GM12878 (cell line): ENCODE measurements around the gene DND1. TPM values are rescaled to one million over a fixed set of nuclear protein-coding genes. Genes with fewer than 3 reads are reported as not detected.

ENCODE experiments used
- ATAC-seq: fragments of 200-7000 bp; cut with Tn5 transposase; 3 replicates; pipeline ENCODE4 v1.9.1; 2020; ENCODE audit warnings: mild to moderate bottlenecking, moderate library complexity
- BruUV-seq: library from RNA; stranded (reverse); fragments of 400-500 nt; replicated peaks from 2 replicates; lab custom pipeline; 2021; lab: Mats Ljungman, UMichigan
- CTCF ChIA-PET: fragments of 300-600 bp; sonication (Branson Sonifier 250); formaldehyde crosslinking; extraction: SDS; loops from one replicate; lab custom pipeline; 2021; ENCODE audit warnings: inconsistent platforms; lab: Yijun Ruan, JAX
- POLR2A ChIA-PET: fragments of 350-600 bp; formaldehyde crosslinking; extraction: SDS; loops from one replicate; lab custom pipeline; 2021; ENCODE audit warnings: inconsistent platforms; lab: Charles Lee
- RAD21 ChIA-PET: fragments of 300-600 bp; sonication (Branson Sonifier 250); formaldehyde crosslinking; loops from one replicate; lab custom pipeline; 2023; ENCODE audit warnings: antibody characterized with exemption; ENCODE audit not compliant: unreplicated experiment; lab: Charles Lee
- SMC1A ChIA-PET: fragments of 300-600 bp; sonication (Branson Sonifier 250); formaldehyde crosslinking; loops from one replicate; lab custom pipeline; 2023; ENCODE audit not compliant: unreplicated experiment, uncharacterized antibody; lab: Charles Lee
- DNase-seq: peaks from one replicate; pipeline ENCODE4 v3.0.0-alpha.2; 2011; ENCODE audit warnings: low read depth, low spot score
- FAIRE-seq: peaks from 3 replicates; lab custom pipeline; 2011; peaks lifted over from hg19 to GRCh38; lab: Jason Lieb, UNC
- H2AFZ ChIP-seq: 2 replicates; pipeline ENCODE4 v1.6.0; 2011; ENCODE audit warnings: low read depth, low read length, control low read depth; ENCODE audit not compliant: control insufficient read depth
- H3K27ac ChIP-seq: 2 replicates; pipeline ENCODE4 v1.5.1; 2011; ENCODE audit warnings: control low read depth; ENCODE audit not compliant: control insufficient read depth, insufficient read depth
- H3K27me3 ChIP-seq, 2 experiments: replicated peaks in 1 of 2; 2 replicates each; pipeline versions ENCODE4 v1.6.0 to v1.6.1; 2011; ENCODE audit warnings: low read length in 1 of 2; ENCODE audit not compliant: control insufficient read depth in 2 of 2, insufficient read depth in 2 of 2
- H3K36me3 ChIP-seq, 2 experiments: 2 replicates each; pipeline ENCODE4 v1.5.1; 2011; ENCODE audit warnings: low read length in 1 of 2; ENCODE audit not compliant: control insufficient read depth in 2 of 2, insufficient read depth in 2 of 2
- H3K4me1 ChIP-seq: 2 replicates; pipeline ENCODE4 v1.6.1; 2011; ENCODE audit warnings: mild to moderate bottlenecking, low read length, moderate library complexity, mixed read lengths; ENCODE audit not compliant: control insufficient read depth, insufficient read depth
- H3K4me2 ChIP-seq: 2 replicates; pipeline ENCODE4 v1.6.0; 2011; ENCODE audit warnings: control low read depth; ENCODE audit not compliant: control insufficient read depth, insufficient read depth
- H3K4me3 ChIP-seq: fragments of 200-600 bp; sonication (generic); 2 replicates; pipeline ENCODE4 v1.5.1; 2016
- H3K79me2 ChIP-seq: 2 replicates; pipeline ENCODE4 v1.6.0; 2011; ENCODE audit warnings: low read length; ENCODE audit not compliant: control insufficient read depth, insufficient read depth
- H3K9ac ChIP-seq: 2 replicates; pipeline ENCODE4 v1.8.0; 2011; ENCODE audit warnings: low read length, control low read depth, mixed read lengths; ENCODE audit not compliant: control insufficient read depth, insufficient read depth
- H3K9me3 ChIP-seq: replicated peaks from 3 replicates; pipeline ENCODE4 v1.5.1; 2011; ENCODE audit warnings: mild to moderate bottlenecking, low read length; ENCODE audit not compliant: control insufficient read depth, insufficient read depth
- H4K20me1 ChIP-seq: 2 replicates; pipeline ENCODE4 v1.6.0; 2011; ENCODE audit not compliant: control insufficient read depth, insufficient read depth
- ATF2 ChIP-seq: IDR thresholded peaks from 2 replicates; pipeline ENCODE4 v1.6.1; 2012; ENCODE audit warnings: low read length, inconsistent platforms
- BCL11A ChIP-seq: IDR thresholded peaks from 2 replicates; pipeline ENCODE4 v1.6.1; 2011; ENCODE audit warnings: low read depth, low read length
- BCL3 ChIP-seq: IDR thresholded peaks from 2 replicates; pipeline ENCODE4 v1.6.1; 2011; ENCODE audit warnings: borderline replicate concordance, low read depth, mild to moderate bottlenecking, moderate library complexity, low read length; ENCODE audit not compliant: insufficient read depth, poor library complexity, severe bottlenecking
- CREB1 ChIP-seq: IDR thresholded peaks from 2 replicates; pipeline ENCODE4 v1.6.1; 2012; ENCODE audit warnings: low read depth, mild to moderate bottlenecking, inconsistent platforms
- DPF2 ChIP-seq: fragments of 450-650 bp; IDR thresholded peaks from 2 replicates; pipeline ENCODE4 v1.6.1; 2017; ENCODE audit warnings: mild to moderate bottlenecking
- EED ChIP-seq: sonication (generic); IDR thresholded peaks from 2 replicates; pipeline ENCODE4 v1.6.1; 2016; ENCODE audit warnings: antibody characterized with exemption, low read depth
- EGR1 ChIP-seq, 2 experiments: IDR thresholded peaks; 1 replicate in 1 of 2; 2 replicates in 1 of 2; pipeline ENCODE4 v1.6.1; 2011 to 2012; ENCODE audit warnings: low read depth in 2 of 2, low read length in 2 of 2, borderline replicate concordance in 1 of 2, mild to moderate bottlenecking in 1 of 2, moderate library complexity in 1 of 2
- HDAC2 ChIP-seq: fragments of 200-600 bp; sonication (generic); IDR thresholded peaks from 2 replicates; pipeline ENCODE4 v1.6.1; 2017
- IRF4 ChIP-seq: IDR thresholded peaks from 2 replicates; pipeline ENCODE4 v1.6.1; 2011; ENCODE audit warnings: low read depth, low read length
- JUND ChIP-seq: IDR thresholded peaks from 2 replicates; pipeline ENCODE4 v1.6.1; 2012; ENCODE audit warnings: low read depth, mild to moderate bottlenecking, low read length, improper control_type of control experiment, moderate library complexity
- MEF2A ChIP-seq: IDR thresholded peaks from 2 replicates; pipeline ENCODE4 v1.6.1; 2011; ENCODE audit warnings: low read depth, mild to moderate bottlenecking, low read length, moderate library complexity; ENCODE audit not compliant: insufficient read depth
- MXI1 ChIP-seq: fragments of 150-350 bp; IDR thresholded peaks from 2 replicates; pipeline ENCODE4 v1.6.1; 2011; ENCODE audit warnings: low read depth, mild to moderate bottlenecking, inconsistent platforms, low read length, improper control_type of control experiment
- POU2F2 ChIP-seq: IDR thresholded peaks from 3 replicates; pipeline ENCODE4 v1.6.1; 2011; ENCODE audit warnings: low read depth, mild to moderate bottlenecking, low read length, borderline replicate concordance
- RELA ChIP-seq: fragments of 450-650 bp; IDR thresholded peaks from 2 replicates; pipeline ENCODE4 v1.8.0; 2014; ENCODE audit warnings: borderline replicate concordance; ENCODE audit not compliant: partially characterized antibody
- REST ChIP-seq: IDR thresholded peaks from 2 replicates; pipeline ENCODE4 v1.6.1; 2012; ENCODE audit warnings: mild to moderate bottlenecking, low read depth, low read length
- SIX5 ChIP-seq: IDR thresholded peaks from 2 replicates; pipeline ENCODE4 v1.6.1; 2011; ENCODE audit warnings: mild to moderate bottlenecking, low read depth, low read length, moderate library complexity; ENCODE audit not compliant: severe bottlenecking
- STAT1 ChIP-seq: fragments of 450-650 bp; conservative IDR thresholded peaks from 2 replicates; pipeline ENCODE4 v1.6.1; 2014; ENCODE audit warnings: antibody characterized with exemption, mild to moderate bottlenecking
- STAT3 ChIP-seq: IDR thresholded peaks from 2 replicates; pipeline ENCODE4 v1.6.1; 2011; ENCODE audit warnings: low read depth, low read length, improper control_type of control experiment
- ZNF24 ChIP-seq: fragments of 450-650 bp; IDR thresholded peaks from 2 replicates; pipeline ENCODE4 v1.6.1; 2017; ENCODE audit warnings: antibody characterized with exemption, mild to moderate bottlenecking
- ZSCAN29 ChIP-seq: fragments of 450-650 bp; IDR thresholded peaks from 2 replicates; pipeline ENCODE4 v1.6.1; 2017; ENCODE audit warnings: mild to moderate bottlenecking, moderate library complexity
- WGBS: methylation state at CpG from one replicate; pipeline ENCODE4 v1.1.6; 2016; ENCODE audit warnings: low lambda C conversion rate; ENCODE audit not compliant: insufficient replicate concordance, insufficient coverage; ENCODE audit errors: missing lambda C conversion rate; 5-methylcytosine and 5-hydroxymethylcytosine counted together
- in situ Hi-C: fragments of 300-500 bp; cut with MboI; formaldehyde crosslinking; loops from 9 replicates; pipeline ENCODE4 v1.14.3; 2018; ENCODE audit warnings: mixed read lengths
- intact Hi-C: fragments of 100-400 bp; cut with micrococcal nuclease; formaldehyde crosslinking; loops from one replicate; pipeline ENCODE4 v1.14.2; 2022; ENCODE audit not compliant: unreplicated experiment
- polyA plus RNA-seq, 11 experiments: library from polyadenylated mRNA; depleted of rRNA in 4 of 11; unstranded in 6 of 11; stranded (reverse) in 5 of 11; fragments of >200 nt; fragmentation: Nextera tagmentation in 4 of 11; fragmentation: Illumina TruSeq in 1 of 11; extraction: Ambion mirVana in 4 of 11; extraction: Trizol in 1 of 11; gene quantifications; 1 replicate in 1 of 11; 2 replicates in 10 of 11; pipeline versions ENCODE4 v1.2.1 to v1.2.3, GENCODE V29; 2011 to 2016; ENCODE audit warnings: inconsistent platforms in 2 of 11, missing spikeins in 2 of 11, low read depth in 1 of 11
- total RNA-seq, 4 experiments: library from RNA; depleted of rRNA in 3 of 4; stranded (reverse); fragments of >200 nt in 3 of 4; fragmentation: Illumina TruSeq in 1 of 4; extraction: Trizol in 1 of 4; gene quantifications; 2 replicates each; pipeline versions ENCODE4 v1.2.1 to v1.2.3, GENCODE V29; 2013 to 2021

Gene DND1
- total and polyA plus RNA-seq, 10 of the 15 experiments (the other 5 are each of a cell fraction or from before 2014, with no cell fraction given): 0.15 to 2.9 (median 0.73) TPM; not detected in 2

- no peaks in the 10 kb centered on the region for H3K9me3 ChIP-seq
- POLR2A ChIA-PET: no interaction called here
- no peaks in the 10 kb centered on the region for H3K79me2 ChIP-seq
- no peak for TF ChIP-seq CREB1
- TF ChIP-seq RELA: no peak
- no peak for TF ChIP-seq STAT3
- no peak for TF ChIP-seq DPF2
- no peak for TF ChIP-seq EGR1 (IDR thresholded peaks at IDR 0.05; ENCODE audit: borderline replicate concordance in 1 of 2, low read depth in 2 of 2, low read length in 2 of 2)
- no peak for TF ChIP-seq ZSCAN29
- no peak for TF ChIP-seq REST
- no peak for TF ChIP-seq STAT1
- TF ChIP-seq BCL3: no peak
- no peak for TF ChIP-seq JUND
- TF ChIP-seq POU2F2: no peak
- no peak for TF ChIP-seq BCL11A
- no peak for TF ChIP-seq EED
- TF ChIP-seq MEF2A: no peak
- TF ChIP-seq MXI1: no peak
- TF ChIP-seq ZNF24: no peak
- no peak for TF ChIP-seq SIX5
- no peak for TF ChIP-seq IRF4
- TF ChIP-seq HDAC2: no peak
- no peak for TF ChIP-seq ATF2
- FAIRE-seq (no peak), ATAC-seq (no peak), DNase-seq (no peak)
- H3K27ac ChIP-seq: no peak overlapping the region
- H3K9ac ChIP-seq: no peak overlapping the region
- H3K27me3 ChIP-seq: peaks cover 3 to 4% of the 10 kb centered on the region in 2 experiments; a peak in 2 of 4 replicates
- CTCF ChIA-PET: interaction anchor here (0.6 to 3.8 kb wide), 11 partner anchors 13 to 1664 kb away, joined by 3 to 44 read pairs (median 5); partner anchors contain the start of genes HARS1, HARS2, IK and NDUFA2
- no peak overlapping the region for H2AFZ ChIP-seq
- SMC1A ChIA-PET: interaction anchor here (0.6 to 2.9 kb wide), 8 partner anchors 65 to 261 kb away, joined by 3 to 13 read pairs (median 5); partner anchors contain the start of genes EIF4EBP3 and SRA1
- no TSS peak for BruUV-seq
- no peaks in the 10 kb centered on the region for H4K20me1 ChIP-seq
- intact Hi-C loops (loop anchor here (2.0 kb wide), 1 partner anchor 261 kb away; no protein-coding TSS in a partner anchor), in situ Hi-C loops (no loop called here)
- RAD21 ChIA-PET: interaction anchor here (0.7 to 2.0 kb wide), 5 partner anchors 70 to 280 kb away, joined by 3 to 12 read pairs (median 3); no protein-coding TSS in a partner anchor
- no peak overlapping the region for H3K4me3 ChIP-seq
- H3K36me3 ChIP-seq: no peaks in the 10 kb centered on the region
- WGBS: 91% methylated on average over 3 of the region's 3 CpGs
- H3K4me2 ChIP-seq: no peak overlapping the region
- H3K4me1 ChIP-seq: peaks cover 13% of the 10 kb centered on the region
Observed at GRCh38 chr5:140634103-140634502, 39.3 kb downstream of the DND1 start.
